Esophagus squamous epithelium (tissue), 4 donors: ENCODE data around the gene CCNL2.

Experiments
- POLR2A ChIP-seq, 4 donors: fragments of 450-650 bp; IDR thresholded peaks; one replicate each; pipeline ENCODE4 v1.6.1; 2017; ENCODE audit warnings: antibody characterized with exemption in 4 of 4, mild to moderate bottlenecking in 4 of 4, moderate library complexity in 3 of 4
- TF ChIP-seq, protein P1 (sequence below), 6 experiments: fragments of 450-650 bp in 4 of 6; fragments of 200-600 bp in 2 of 6; sonication (generic) in 2 of 6; IDR thresholded peaks; one replicate each; pipeline ENCODE4 v1.5.1; 2016 to 2019; ENCODE audit warnings: antibody characterized with exemption in 6 of 6, mild to moderate bottlenecking in 4 of 6, moderate library complexity in 4 of 6

GRCh38 chr1:1422465-1423244, 23.5 kb upstream of the CCNL2 start:
- TF ChIP-seq, protein P1, sequence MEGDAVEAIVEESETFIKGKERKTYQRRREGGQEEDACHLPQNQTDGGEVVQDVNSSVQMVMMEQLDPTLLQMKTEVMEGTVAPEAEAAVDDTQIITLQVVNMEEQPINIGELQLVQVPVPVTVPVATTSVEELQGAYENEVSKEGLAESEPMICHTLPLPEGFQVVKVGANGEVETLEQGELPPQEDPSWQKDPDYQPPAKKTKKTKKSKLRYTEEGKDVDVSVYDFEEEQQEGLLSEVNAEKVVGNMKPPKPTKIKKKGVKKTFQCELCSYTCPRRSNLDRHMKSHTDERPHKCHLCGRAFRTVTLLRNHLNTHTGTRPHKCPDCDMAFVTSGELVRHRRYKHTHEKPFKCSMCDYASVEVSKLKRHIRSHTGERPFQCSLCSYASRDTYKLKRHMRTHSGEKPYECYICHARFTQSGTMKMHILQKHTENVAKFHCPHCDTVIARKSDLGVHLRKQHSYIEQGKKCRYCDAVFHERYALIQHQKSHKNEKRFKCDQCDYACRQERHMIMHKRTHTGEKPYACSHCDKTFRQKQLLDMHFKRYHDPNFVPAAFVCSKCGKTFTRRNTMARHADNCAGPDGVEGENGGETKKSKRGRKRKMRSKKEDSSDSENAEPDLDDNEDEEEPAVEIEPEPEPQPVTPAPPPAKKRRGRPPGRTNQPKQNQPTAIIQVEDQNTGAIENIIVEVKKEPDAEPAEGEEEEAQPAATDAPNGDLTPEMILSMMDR (IDR thresholded peaks at IDR 0.05): no peak
- no peak for TF ChIP-seq POLR2A (IDR thresholded peaks at IDR 0.05)
